Mucosa of stomach (tissue), 1 donor: ENCODE measurements around the gene HOATZ.

Experiments used
- H3K27me3 ChIP-seq: one replicate; pipeline ENCODE4 v1.7.0; 2013; ENCODE audit warnings: mild to moderate bottlenecking, low read length; ENCODE audit not compliant: control insufficient read depth, insufficient read depth
- H3K36me3 ChIP-seq: one replicate; pipeline ENCODE4 v1.7.0; 2013; ENCODE audit warnings: low read length; ENCODE audit not compliant: control insufficient read depth, insufficient read depth
- H3K4me1 ChIP-seq: one replicate; pipeline ENCODE4 v1.7.0; 2013; ENCODE audit warnings: mild to moderate bottlenecking, low read length; ENCODE audit not compliant: control insufficient read depth, insufficient read depth
- H3K4me3 ChIP-seq: one replicate; pipeline ENCODE4 v1.7.0; 2013; ENCODE audit warnings: low read length
- H3K9ac ChIP-seq: one replicate; pipeline ENCODE4 v1.7.0; 2013; ENCODE audit warnings: mild to moderate bottlenecking, low read length, moderate library complexity
- H3K9me3 ChIP-seq: one replicate; pipeline ENCODE4 v1.7.0; 2013; ENCODE audit warnings: mild to moderate bottlenecking, low read length, moderate library complexity; ENCODE audit not compliant: control insufficient read depth
- donor health status: Pancreatic carcinoma.

HOATZ gene

GRCh38 chr11:111499483-111499882 lies 15.1 kb upstream of the HOATZ start:
- Histone ChIP-seq H3K9ac (no peak overlapping the region), H3K4me1 (no peaks in the 10 kb centered on the region), H3K9me3 (no peaks in the 10 kb centered on the region), H3K4me3 (no peak overlapping the region), H3K27me3 (no peaks in the 10 kb centered on the region), H3K36me3 (no peaks in the 10 kb centered on the region)

DNA sequence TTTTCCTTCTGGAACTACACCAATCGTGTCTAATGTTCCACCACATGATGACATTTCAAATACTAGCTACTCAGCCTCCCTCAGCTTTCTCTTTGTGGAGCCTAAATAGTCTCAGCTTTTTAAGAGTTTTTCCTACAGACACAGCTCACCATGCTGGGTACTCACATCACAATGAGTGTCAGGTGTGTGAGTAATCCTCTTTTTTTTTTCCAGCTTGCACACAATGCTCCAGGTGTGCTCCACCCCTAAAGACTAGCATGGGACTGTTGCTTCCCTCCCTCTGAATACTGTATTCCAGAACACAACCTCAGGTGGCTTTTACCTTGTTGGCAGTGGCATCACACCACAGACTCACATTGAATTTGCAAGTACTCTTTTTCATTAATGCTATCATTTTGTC lies 14.1 kb upstream of the HOATZ start:
- H3K36me3 ChIP-seq, result no peaks in the 10 kb centered on the region
- no peaks in the 10 kb centered on the region for H3K9me3 ChIP-seq
- no peaks in the 10 kb centered on the region for H3K27me3 ChIP-seq
- no peak overlapping the region for H3K9ac ChIP-seq
- H3K4me1 ChIP-seq, result no peaks in the 10 kb centered on the region
- H3K4me3 ChIP-seq, result no peak overlapping the region

DNA sequence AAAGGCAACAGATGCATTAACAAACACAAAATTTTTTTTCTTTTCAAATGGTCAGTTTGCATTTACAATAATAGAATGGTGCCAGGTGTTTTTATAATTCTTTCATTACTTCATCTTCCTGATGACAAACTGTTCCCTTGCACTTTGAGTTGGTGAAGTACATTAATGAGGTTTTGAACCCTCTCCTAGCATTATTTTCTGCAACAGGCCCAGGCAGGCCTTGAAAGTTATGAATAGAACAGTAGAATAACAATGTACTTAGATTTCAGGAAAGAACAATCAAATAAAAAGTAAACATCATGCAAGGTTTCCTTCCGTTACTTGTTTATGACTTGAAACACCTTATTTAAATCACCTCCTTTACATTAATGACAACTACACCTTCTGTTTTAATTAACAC lies 12.0 kb upstream of the HOATZ start:
- Histone ChIP-seq H3K36me3 (no peaks in the 10 kb centered on the region), H3K9ac (no peak overlapping the region), H3K9me3 (no peaks in the 10 kb centered on the region), H3K4me3 (no peak overlapping the region), H3K4me1 (no peaks in the 10 kb centered on the region), H3K27me3 (no peaks in the 10 kb centered on the region)

DNA sequence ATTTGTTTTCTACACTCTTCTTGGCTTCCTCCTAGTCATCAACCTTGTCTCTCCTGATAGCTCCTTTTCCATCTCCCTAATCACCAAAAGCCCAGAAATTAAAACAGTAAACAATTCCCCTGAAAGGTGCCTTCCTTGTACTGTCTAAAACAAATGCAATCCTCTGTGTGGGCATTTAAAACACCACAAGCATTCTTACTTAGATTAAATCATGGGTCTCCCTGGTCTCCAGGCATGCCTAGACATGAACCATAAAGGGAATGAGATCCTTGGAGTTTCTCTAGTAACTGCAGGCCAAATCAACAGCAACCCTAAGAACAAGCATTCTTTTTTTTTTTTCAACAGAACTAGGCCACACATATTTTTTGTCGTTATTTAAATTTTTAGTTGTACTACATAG lies 4.3 kb upstream of the HOATZ start:
- Histone ChIP-seq H3K36me3 (no peaks in the 10 kb centered on the region), H3K4me3 (no peak overlapping the region), H3K9me3 (no peaks in the 10 kb centered on the region), H3K9ac (no peak overlapping the region), H3K27me3 (peaks cover 27% of the 10 kb centered on the region), H3K4me1 (peaks cover 5% of the 10 kb centered on the region)

DNA sequence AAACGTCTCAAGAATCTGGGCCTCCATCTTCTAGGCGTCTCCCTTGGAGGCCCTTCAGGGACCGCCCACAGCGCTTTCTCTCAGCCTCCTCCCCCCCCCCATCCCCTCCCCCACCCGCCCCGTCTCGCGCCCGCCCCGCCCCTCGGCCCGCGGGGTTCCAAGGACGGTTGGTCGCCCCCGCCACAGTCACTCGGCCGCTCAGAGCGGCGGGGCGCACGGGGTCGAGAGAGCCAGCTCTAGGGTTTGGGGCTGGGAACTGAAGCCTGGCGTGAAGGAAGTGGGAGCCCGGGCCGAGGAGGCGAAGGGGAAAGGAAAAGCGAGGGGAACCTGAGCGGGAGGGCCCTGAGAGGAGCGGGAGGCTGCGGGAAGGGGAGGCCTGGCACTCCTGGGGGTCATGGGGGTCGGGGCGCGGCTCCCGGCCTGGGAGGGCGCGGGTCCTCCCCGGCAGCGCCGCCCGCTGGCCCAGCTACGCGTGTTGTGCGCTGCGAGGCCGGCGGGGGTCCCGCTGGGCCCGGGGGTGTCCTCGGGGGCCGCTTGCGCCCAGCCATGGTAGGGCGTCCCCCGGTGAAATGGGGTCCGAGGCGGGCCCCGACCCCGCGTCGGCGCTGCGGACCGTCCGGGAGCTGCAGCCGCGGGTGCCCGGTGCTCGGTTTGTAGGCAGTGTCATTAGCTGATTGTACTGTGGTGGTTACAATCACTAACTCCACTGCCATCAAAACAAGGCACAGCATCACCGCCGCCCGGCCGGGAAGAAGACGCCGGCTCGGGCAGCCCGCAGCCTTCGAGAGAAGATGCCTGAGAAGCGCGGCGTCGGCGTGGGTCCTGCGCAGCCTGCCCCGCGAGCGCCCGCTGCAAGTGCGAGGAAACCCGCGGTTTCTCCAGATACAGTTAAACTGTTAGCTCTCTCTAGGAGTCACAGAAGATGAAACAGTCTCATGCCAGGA lies 2.0 kb upstream of the HOATZ start, which contains the start of gene BTG4:
BTG4 (minus strand) TSS at position 91 of the 944 bp plus-strand sequence. CDS start 13,610 bp downstream, outside the sequence.
- no peak within 1 kb of the TSS for H3K4me3 ChIP-seq
- peaks cover 27% of the 10 kb centered on the region for H3K27me3 ChIP-seq
- no peak within 1 kb of the TSS for H3K9ac ChIP-seq
- peaks cover 5% of the 10 kb centered on the region for H3K4me1 ChIP-seq
- no peaks in the 10 kb centered on the region for H3K36me3 ChIP-seq
- H3K9me3 ChIP-seq, result no peaks in the 10 kb centered on the region

GRCh38 chr11:111513240-111513605 lies 1.4 kb upstream of the HOATZ start:
- Histone ChIP-seq H3K9me3 (no peaks in the 10 kb centered on the region), H3K27me3 (peaks cover 27% of the 10 kb centered on the region), H3K4me3 (no peak overlapping the region), H3K9ac (no peak overlapping the region), H3K36me3 (no peaks in the 10 kb centered on the region), H3K4me1 (peaks cover 5% of the 10 kb centered on the region)

DNA sequence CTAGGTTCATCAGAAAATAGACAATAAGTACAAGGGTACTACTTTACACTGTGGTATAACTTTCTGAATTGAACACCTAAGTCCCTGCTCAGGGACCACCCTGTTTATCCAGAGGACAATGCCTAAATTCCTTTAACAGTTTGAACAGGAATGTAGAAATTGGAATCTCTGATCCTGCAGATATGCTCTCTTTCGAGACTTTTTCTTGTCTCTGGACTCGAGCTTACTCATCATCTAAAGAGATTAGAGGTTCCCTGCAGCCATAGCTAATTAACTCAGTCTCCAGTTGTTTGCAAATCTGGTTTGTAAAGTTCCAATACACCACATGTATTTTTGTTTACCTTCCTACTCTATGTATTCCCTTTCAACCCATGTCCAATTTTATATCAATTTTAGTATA lies 1.0 kb downstream of the HOATZ start:
- no peak overlapping the region for H3K4me3 ChIP-seq
- H3K27me3 ChIP-seq, result peaks cover 27% of the 10 kb centered on the region
- no peak overlapping the region for H3K9ac ChIP-seq
- H3K36me3 ChIP-seq, result no peaks in the 10 kb centered on the region
- H3K9me3 ChIP-seq, result no peaks in the 10 kb centered on the region
- H3K4me1 ChIP-seq, result peaks cover 5% of the 10 kb centered on the region

DNA sequence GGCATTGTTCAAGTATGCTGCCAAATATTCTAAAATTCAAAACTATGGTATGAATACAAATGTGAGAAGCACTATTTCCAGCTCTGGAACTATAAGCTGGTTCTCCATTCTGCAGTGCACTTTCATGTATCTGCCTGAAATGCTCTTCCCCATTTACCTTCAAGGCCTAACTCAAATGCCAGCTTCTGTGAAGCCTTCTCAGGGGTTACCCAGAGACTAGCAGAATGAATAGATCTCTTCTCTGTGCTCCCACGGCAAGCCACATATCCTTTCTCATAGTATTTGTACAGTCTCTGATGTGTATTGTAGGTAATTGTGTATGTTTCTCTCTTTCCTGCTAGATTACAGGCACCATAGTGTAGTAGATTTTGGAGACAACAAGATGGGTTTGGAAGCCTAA lies 4.1 kb downstream of the HOATZ start:
- H3K9ac ChIP-seq, result no peak overlapping the region
- H3K27me3 ChIP-seq, result peaks cover 6% of the 10 kb centered on the region
- H3K9me3 ChIP-seq, result no peaks in the 10 kb centered on the region
- peaks cover 5% of the 10 kb centered on the region for H3K4me1 ChIP-seq
- H3K36me3 ChIP-seq, result no peaks in the 10 kb centered on the region
- H3K4me3 ChIP-seq, result no peak overlapping the region

DNA sequence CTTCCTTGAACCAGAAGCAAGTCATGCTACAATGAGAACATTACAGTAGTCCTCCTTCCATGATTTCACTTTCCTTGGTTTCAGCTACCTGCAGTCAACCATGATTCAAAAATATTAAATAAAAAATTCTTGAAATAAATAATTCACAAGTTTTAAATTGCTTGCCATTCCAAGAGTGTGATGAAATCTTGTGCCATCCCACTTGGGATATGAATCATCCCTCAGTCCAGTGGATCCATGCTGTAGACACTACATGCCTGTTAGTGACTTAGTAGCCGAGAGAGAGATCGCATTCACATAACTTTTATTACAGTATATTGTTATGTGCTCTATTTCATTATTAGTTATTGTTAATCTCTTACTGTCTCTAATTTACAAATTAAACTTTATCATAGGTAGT lies 6.0 kb downstream of the HOATZ start:
- H3K9ac ChIP-seq, result no peak overlapping the region
- H3K27me3 ChIP-seq, result no peaks in the 10 kb centered on the region
- H3K36me3 ChIP-seq, result no peaks in the 10 kb centered on the region
- no peak overlapping the region for H3K4me3 ChIP-seq
- H3K9me3 ChIP-seq, result no peaks in the 10 kb centered on the region
- no peaks in the 10 kb centered on the region for H3K4me1 ChIP-seq

GRCh38 chr11:111521135-111521534 lies 6.6 kb downstream of the HOATZ start:
- Histone ChIP-seq H3K4me1 (no peaks in the 10 kb centered on the region), H3K4me3 (no peak overlapping the region), H3K9me3 (no peaks in the 10 kb centered on the region), H3K36me3 (no peaks in the 10 kb centered on the region), H3K9ac (no peak overlapping the region), H3K27me3 (no peaks in the 10 kb centered on the region)

- H3K4me3 ChIP-seq, result no peak overlapping the region
- H3K4me1 ChIP-seq, result no peaks in the 10 kb centered on the region
- H3K9ac ChIP-seq, result no peak overlapping the region
- no peaks in the 10 kb centered on the region for H3K27me3 ChIP-seq
- H3K9me3 ChIP-seq, result no peaks in the 10 kb centered on the region
- H3K36me3 ChIP-seq, result no peaks in the 10 kb centered on the region
Measured at GRCh38 chr11:111522426-111522825, 7.8 kb downstream of the HOATZ start.

DNA sequence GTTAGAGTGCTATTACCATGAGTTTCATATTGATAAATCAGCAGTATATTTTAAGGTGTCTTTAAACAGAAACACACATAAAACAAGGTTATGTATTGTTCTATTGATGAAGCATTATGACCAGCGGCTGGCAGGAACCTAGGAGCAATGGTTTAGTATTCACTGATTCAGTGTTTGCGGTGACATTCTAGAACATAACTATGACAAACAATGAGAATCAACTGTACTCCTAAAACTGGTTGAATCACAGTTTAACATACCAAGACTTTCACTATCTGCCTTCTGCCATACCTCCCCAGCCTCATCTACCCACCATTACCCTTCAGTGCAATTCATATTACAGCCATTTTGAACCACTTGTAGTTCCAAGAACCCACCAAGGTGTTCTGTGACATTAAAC lies 8.8 kb downstream of the HOATZ start:
- H3K4me1 ChIP-seq, result no peaks in the 10 kb centered on the region
- no peak overlapping the region for H3K4me3 ChIP-seq
- no peaks in the 10 kb centered on the region for H3K36me3 ChIP-seq
- H3K9ac ChIP-seq, result no peak overlapping the region
- no peaks in the 10 kb centered on the region for H3K9me3 ChIP-seq
- no peaks in the 10 kb centered on the region for H3K27me3 ChIP-seq
